GM18951 (cell line): ENCODE measurements around the gene IL31RA.

ENCODE experiments used
- POLR2A ChIP-seq: IDR thresholded peaks from 4 replicates; pipeline ENCODE4 v1.6.1; 2011; ENCODE audit warnings: mild to moderate bottlenecking; ENCODE audit not compliant: insufficient read length, insufficient read depth; ENCODE audit errors: extremely low read depth
- in situ Hi-C: fragments of 300-500 bp; cut with MboI; formaldehyde crosslinking; loops from one replicate; pipeline ENCODE4 v1.12.0; 2022; ENCODE audit warnings: low sequenced_read_pairs, mixed read lengths, inconsistent platforms; ENCODE audit not compliant: unreplicated experiment

The IL31RA gene

DNA sequence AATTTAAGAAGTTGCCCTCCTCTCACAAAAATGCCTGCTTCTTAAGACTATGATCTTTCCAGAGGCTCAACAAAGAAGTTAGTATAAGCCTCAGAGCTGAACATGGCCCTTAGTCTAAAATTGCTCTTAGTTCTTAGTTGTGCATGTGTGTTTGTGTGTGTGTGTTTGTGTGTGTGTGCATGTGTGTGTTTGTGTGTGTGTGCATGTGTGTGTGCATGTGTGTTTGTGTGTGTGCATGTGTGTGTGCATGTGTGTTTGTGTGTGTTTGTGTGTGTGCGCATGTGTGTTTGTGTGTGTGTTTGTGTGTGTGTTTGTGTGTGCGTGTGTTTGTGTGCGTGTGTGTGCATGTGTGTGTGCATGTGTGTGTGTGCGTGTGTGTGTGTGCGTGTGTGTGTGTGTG is 15.8 kb downstream of the IL31RA start:
- in situ Hi-C loops: no loop called here
- no peak for TF ChIP-seq POLR2A

DNA sequence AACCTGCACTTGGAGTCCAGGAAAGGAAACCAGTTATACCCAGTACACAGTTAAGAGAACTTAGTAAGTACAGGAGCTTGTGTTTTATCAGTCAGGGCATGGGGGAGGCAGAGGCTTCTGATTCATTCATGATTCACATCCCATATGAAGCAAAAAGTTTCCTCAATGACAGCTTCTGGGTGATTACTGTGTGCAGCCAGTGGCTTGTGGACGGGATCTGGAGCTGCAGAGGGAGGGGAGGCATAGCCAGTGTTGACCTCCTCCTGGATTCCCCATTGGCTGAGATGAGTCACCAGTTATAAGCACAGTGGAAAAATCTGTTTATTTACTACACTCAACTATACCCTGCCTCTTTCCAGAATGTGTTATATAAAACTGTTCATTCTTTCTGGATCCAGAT is 17.7 kb downstream of the IL31RA start:
- in situ Hi-C loops: no loop called here
- TF ChIP-seq POLR2A: no peak

DNA sequence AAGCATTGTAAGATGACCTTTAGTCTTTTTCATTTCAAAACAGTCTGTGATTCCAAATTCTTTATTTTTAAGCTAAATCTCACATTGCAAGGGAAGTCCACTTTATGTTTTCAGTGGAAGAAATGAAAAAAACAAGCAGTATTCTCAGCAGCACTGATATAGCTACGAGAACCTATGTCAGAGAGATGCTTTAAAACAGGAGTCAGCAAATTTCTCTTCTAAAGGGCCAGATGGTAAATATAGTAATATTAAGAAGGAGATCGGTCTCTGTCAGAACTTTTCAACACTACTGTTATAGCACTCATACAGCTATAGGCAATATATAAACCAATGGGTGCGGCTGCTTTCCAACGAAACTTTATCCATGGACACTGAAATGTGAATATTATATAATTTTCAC is 18.7 kb downstream of the IL31RA start:
- in situ Hi-C loops: no loop called here
- no peak for TF ChIP-seq POLR2A

DNA sequence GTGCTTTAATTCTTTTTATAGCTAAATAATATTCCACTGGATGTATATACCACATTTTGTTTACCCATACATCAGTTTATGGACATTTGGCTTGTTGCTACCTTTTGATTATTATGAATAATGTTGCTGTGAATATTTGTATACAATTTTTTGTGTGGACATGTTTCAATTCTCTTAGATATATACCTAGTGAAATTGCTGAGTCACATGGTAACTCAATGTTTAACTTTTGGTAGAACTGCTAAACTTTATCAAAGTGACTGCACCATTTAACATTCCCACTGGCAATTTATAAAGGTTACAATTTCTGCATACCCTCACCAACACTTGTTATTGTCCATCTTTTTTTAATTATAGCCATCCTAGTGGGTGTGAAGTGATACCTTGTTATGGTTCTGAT is 22.1 kb downstream of the IL31RA start:
- no peak for TF ChIP-seq POLR2A
- in situ Hi-C loops: no loop called here

DNA sequence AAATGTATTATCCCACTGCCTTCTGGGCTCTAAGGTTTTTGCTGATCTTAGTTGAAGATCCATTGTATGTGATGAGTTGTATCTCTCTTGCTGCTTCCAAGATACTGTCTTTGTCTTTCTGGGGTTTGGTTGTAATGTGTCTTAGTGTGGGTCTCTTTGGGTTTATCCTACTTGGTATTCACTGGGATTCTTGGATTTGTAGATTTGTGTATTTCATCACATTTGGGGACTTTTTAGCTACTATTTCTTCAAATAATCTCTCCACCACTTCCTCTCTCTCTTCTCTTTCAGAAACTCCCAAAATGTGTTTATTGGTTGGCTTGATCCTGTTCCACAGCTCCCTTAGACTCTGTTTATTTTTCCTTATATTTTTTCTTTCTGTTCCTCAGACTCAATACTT is 26.5 kb downstream of the IL31RA start:
- in situ Hi-C loops: no loop called here

DNA sequence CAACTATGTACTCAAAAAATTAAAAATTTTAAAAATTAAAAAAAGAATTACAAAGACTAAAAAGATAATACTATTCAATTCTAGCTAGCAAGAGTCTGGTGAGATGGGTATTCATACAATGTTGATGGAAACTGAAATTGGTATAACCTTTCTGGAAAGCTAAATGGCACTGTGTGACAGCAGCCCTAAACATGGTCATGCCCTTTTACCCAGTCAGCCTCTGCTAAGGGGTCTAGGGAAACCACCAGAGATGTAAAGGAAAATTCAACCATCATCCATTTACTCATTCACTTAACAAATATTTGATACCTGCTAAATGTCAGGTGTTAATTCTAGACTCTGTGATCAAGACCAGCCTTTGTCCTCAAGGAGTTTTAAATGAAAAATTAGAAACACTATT is 29.3 kb downstream of the IL31RA start:
- in situ Hi-C loops: no loop called here
- TF ChIP-seq POLR2A: no peak

More for the DNA sequence above, 26.5 kb downstream of the IL31RA start:
- no peak for TF ChIP-seq POLR2A

DNA sequence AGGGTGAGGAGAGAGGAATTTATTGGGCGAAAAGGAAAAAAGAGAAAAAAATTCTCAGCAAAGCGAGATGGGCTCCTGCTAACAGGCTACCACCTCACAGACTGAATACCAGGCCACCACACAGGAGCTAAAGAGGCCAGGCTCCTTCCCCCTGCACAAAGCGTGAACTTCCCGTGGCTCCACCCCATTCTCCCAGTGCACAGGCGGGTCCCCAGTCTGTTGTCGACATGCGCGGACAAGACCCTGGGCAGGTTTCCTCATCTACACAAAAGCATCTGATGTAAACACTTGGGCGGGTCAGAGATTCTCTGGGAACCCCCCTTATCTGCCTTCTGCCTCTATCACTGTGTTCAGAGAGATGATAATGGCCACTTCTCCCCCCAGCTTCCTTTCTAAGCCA is 34.2 kb downstream of the IL31RA start:
- in situ Hi-C loops: no loop called here
- no peak for TF ChIP-seq POLR2A

DNA sequence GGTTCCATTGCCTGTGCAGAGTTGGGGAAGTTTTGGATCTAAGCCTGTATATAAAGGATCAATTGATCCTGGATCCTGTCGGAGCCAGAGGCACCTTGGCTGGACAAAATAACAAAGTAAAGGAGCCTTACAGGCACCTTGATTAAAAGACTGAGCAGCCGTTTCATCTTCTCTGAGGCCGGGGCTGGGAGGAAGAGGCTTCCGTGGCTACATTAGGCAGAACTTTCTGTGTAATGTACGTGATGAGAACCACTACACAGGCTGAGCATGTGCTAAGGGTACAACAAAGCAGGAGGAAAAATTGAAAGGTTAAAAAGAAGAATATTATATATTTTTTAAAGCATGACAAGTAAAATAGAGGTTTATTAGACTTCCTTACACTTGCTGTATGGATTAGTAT is 37.0 kb downstream of the IL31RA start:
- in situ Hi-C loops: no loop called here
- TF ChIP-seq POLR2A: no peak

DNA sequence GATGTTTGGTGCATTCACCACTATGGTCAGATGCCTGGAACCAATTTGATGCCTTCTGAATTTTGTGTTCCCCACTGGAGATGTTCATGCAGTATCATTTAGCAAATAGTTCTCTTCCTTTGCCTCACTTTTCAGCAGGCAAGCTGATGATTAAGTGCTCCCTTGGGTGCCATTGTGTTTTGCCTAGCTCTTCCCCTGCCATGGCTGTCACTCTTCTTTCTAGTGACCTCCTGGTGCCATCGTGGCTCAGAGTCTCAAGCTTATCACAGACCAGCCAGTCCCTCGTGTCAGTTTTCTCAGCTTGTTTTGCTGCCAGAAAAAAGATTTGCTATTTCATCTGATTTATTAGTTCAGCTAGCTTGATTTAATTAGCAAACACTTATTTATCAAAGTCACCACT is 41.3 kb downstream of the IL31RA start:
- in situ Hi-C loops: no loop called here
- no peak for TF ChIP-seq POLR2A

DNA sequence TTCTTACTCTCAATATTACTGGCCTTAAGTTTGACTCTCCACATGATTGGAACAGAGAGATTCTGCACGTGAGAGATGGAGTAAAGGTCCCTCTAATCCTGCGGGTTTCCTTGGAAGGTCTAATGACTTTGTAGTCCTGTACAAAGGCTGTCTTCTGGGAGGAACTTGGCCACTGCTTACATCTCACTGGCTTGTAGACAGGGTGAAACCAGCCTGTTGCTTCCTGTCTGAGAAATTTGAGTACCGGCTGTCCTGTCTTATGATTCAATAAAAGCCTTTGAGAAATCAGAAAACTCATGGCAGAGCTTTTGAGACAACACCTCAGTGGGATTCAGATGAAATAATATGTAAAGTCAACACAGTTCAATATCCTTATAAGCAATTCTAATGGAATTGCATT is 43.0 kb downstream of the IL31RA start:
- no peak for TF ChIP-seq POLR2A
- in situ Hi-C loops: no loop called here

DNA sequence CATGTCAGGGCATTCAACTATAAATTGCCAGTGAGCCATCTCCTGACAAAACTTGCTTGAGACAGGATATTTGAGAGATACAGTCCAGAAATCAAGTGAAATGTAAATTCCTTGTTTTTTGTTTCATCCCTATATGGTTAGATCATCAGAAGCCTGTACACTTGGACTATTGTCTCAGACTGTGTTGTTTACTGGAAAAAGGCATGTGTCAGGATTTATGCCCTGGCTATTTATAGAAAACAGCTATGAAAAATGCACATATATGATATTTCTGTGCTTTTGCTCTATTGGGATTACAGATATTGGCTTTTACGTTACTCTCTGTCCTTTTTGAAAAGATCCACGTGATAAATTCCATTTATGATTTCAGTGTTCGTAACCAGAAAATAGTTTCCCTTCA is 44.2 kb downstream of the IL31RA start:
- no peak for TF ChIP-seq POLR2A
- in situ Hi-C loops: no loop called here

DNA sequence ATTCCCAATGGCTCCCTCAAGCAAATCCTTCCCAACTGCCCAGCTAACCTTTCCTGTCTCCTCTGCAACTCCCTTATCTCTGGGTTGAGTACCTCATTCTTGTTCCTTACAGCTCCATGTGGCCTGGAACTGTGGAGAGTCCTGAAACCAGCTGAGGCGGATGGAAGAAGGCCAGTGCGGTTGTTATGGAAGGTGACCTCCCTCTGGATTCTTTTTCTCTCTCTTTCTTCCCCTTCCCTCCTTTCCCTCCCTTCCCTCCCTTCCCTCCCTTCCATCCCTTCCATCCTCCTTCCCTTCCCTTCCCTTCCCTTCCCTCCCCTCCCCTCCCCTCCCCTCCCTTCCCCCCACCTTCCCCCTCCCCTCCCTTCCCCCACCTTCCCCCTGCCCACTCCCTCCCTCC is 45.1 kb downstream of the IL31RA start:
- in situ Hi-C loops: no loop called here
- no peak for TF ChIP-seq POLR2A

DNA sequence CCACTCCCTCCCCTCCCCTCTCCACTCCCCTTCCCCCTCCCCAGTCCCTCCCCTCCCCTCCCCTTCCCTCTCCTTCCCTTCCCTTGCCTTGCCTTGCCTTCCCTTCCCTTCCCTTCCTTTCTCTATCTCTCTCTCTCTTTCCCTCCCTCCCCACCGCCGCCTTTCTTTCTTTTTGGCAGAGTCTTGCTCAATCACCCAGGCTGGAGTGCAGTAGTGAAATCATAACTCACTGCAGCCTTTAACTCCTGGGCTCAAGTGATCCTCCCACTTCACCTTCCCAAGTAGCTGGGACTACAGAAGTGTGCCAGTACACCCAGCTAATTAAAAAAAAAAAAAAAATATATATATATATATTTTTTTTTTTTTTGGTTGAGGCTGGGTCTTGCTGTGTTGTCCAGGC is 45.5 kb downstream of the IL31RA start:
- no peak for TF ChIP-seq POLR2A
- in situ Hi-C loops: no loop called here

DNA sequence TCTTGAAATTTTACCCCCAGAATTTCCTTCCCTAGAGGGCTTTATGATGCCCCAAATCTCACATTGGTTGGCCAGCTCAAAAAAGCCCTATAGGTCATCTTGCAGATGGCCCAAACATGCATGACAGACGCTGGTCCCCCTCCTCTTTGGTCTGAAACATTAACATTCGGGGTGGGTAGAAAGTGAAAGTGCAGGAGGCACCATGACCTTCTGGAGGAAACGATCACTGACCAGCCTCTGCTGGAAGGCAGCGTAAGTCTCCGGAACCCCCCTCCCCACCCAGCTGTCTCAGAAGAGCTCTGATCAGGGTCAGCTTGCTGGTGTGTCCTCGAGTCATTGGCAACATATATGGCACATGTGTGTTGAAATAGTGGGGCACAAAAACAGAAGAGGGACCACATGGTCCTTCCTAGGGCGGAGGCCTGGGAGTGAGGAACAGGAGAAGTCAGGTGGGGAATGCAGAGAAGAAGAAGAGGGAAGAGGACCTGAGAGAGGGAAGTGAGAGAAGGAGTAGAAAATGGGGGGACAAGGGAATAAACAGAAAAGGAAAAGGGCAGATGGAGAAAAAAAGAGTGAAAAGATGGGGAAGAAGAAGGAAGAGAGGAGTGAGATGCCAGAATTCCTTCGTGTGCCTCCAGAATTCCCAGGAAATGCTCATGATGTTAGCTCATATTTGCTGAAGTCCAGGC is 46.2 kb downstream of the IL31RA start:
- in situ Hi-C loops: no loop called here
- TF ChIP-seq POLR2A: no peak

DNA sequence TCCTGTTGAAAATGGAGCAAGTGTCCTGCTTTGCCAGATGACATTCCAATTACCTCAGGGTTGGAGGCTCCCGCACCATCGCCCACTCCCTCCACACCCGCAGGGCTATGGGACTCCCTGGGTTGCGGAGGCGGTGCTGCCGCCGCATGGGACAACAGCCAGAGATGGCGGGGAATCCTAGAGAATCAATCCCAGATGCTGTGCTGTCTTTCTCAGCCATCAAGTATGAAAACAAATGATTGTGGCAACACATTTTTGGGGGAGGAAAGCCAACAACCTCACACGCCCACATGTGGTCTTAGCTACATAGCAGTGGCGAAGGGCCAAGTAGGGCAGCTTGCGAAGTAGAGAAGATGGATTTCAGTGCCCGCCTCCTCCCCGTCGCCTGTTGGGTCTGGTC is 46.7 kb downstream of the IL31RA start:
- in situ Hi-C loops: no loop called here
- TF ChIP-seq POLR2A: no peak
